GM12891 (cell line): ENCODE results near the gene PPID.

ENCODE experiments used
- PAX5 ChIP-seq: IDR thresholded peaks from 2 replicates; pipeline ENCODE4 v1.6.1; 2011; ENCODE audit warnings: low read length, moderate library complexity, mild to moderate bottlenecking; ENCODE audit not compliant: insufficient read depth, severe bottlenecking
- POLR2A ChIP-seq: IDR thresholded peaks from 2 replicates; pipeline ENCODE4 v1.6.1; 2011; ENCODE audit warnings: low read depth, low read length, control low read depth
- POLR2AphosphoS5 ChIP-seq: IDR thresholded peaks from 2 replicates; pipeline ENCODE4 v1.6.1; 2011; ENCODE audit warnings: low read depth, low read length, control low read depth
- TAF1 ChIP-seq: IDR thresholded peaks from 2 replicates; pipeline ENCODE4 v1.6.1; 2011; ENCODE audit warnings: low read depth, low read length, control low read depth

DNA sequence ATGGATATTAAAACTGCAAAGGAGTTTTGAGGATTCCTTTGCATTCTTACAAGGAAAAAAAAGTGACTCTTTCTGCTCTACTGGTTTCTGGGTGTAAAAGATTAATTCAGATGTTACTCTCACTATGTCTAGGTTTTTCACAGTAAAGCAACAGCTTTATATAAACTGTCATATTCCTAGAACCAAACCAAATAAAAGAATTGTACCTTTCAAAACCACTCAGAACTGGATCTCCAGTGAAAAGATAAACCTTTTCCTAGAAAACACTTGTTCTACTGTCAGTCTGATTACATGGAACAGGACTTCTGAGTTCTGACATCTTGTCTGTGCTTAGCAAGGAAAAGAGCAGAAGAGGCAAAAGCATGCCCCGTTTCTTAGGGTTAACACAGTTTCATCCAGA is 5.0 kb upstream of the PPID start:
- TF ChIP-seq POLR2A (no peak), POLR2AphosphoS5 (no peak), TAF1 (no peak), PAX5 (no peak)
